Activated CD8-positive, alpha-beta memory T cell treated with anti-CD3 and anti-CD28 coated beads for 36 hours (primary cell): ENCODE measurements around the gene RELN. TPM values are rescaled to one million over a fixed set of nuclear protein-coding genes. Genes with fewer than 3 reads are reported as not detected.

Experiments
- CTCF ChIA-PET: fragments of 350-600 bp; sonication (Branson Sonifier 250); formaldehyde crosslinking; loops from one replicate; lab custom pipeline; 2021; ENCODE audit warnings: antibody characterized with exemption; lab: Charles Lee
- POLR2A ChIA-PET: fragments of 350-600 bp; sonication (Branson Sonifier 250); formaldehyde crosslinking; loops from one replicate; lab custom pipeline; 2021; ENCODE audit warnings: antibody characterized with exemption; lab: Charles Lee
- total RNA-seq, 2 experiments: library from RNA; stranded (reverse); gene quantifications; one replicate each; pipeline ENCODE4 v1.2.3, GENCODE V29; 2021

RELN gene
- total RNA-seq, 2 experiments from 2014 or later, result not detected

DNA sequence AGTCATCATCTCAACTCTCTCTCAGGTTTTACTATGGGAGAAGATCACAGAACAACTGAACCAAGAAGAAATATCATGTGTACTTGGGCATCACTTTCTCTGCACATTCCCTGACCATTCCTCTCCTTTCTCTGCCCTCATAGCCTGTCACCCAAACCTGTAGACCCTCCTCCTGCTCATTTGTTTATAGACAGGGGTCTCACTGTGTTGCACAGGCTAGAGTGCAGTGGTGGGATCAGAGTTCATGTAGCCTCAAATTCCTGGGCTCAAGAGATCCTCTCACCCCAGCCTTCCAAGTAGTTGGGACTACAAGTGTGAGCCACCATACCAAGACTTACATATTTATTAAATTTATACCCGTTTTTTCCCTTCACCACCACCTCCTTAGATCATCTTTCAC lies 282.7 kb downstream of the RELN start:
- ChIA-PET CTCF (no interaction called here), POLR2A (no interaction called here)

DNA sequence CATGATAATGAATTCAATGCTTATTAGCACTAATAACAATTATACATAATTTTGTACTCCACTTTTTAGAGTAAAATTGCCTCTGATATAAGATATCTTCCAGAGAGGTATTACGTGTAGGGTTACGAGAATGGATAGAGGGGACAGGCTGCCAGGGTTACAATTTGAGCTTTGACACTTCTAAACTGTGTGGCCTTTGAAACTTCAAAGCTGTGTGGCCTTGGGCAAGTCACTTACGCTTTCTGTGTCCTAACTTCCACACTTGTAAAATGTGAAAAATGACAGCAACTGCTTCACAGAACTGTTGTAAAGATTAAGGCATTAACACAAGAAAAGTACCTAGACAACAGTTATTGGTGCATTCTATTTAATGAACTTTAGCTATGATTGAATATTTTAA lies 283.9 kb downstream of the RELN start:
- POLR2A ChIA-PET, result no interaction called here

DNA sequence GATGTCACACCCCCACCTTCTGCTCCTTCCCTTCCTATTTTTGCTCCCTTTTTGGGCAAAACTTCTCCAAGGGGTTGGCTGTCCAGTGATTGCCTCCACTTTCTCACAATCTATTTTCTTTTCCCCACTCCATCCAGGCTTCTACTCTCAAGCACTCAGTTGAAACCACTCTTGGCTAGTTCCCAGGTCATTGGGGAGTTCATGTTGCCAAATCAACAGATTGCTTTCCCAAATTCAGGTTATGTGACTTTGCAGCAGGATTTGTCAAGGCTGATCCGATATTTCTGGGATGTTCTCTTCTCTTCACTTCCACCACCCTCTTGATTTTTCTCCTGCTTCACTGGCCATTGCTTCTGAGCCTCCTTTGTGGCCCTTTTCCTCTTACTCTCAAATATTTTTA lies 284.8 kb downstream of the RELN start:
- ChIA-PET CTCF (no interaction called here), POLR2A (no interaction called here)

More for the DNA sequence above, 283.9 kb downstream of the RELN start:
- CTCF ChIA-PET, result no interaction called here

DNA sequence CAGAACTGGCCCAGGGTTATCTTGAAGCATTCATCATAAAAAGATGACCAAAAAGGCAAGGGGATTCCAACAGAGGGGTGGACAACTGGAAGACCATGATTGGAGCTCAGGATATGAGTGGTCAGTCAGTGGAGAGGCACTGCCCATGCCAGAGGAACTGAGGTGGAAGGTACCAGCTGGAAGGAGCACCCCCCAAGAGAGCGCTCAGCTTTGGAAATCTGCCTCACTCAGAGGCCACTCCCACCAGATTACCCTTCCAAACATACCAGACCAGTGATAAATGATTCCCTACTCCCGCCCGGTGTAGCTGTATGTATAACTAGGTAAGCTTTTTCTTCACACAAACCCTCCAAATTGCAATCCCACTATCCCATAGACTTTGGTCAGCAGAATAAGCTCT lies 286.5 kb downstream of the RELN start:
- CTCF ChIA-PET, result no interaction called here

DNA sequence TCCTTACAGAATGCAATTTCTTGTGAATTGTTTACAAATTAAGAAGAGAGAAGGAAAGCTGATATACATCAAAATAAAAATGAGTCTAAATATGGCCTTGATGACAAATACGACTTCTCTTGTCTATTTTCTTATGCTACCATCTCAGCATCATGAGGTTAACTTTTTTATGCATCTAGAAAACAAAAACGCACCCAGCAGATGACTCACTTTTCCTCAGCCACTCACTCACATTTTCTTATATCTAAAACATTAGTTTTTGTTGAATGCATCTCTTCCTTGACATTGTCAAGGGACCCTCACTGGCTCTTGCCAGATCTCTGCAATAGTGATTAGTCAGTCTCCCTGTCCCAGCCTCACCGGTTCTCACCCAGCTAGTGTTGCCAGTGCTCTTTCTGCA lies 287.0 kb downstream of the RELN start:
- POLR2A ChIA-PET, result no interaction called here

More for the DNA sequence above, 286.5 kb downstream of the RELN start:
- POLR2A ChIA-PET, result no interaction called here

DNA sequence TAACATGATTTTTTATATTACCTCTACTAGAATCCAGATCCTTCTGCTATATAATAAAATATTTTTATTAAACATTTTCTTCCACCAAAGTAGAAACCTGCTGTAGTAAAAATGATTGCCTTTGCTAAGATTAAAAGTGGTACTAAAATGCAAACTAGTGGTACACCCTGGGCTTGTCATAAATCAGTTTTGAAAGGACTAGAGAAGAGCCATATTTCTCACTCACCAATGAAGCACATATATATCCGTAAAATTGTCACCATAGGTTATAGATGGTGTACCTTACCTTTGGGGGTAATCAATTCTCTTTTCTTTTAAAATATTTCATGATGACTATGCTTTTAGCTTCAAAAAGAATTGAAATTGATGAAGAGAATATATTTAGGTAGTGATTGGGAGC lies 290.4 kb downstream of the RELN start:
- ChIA-PET POLR2A (no interaction called here), CTCF (no interaction called here)

More for the DNA sequence above, 287.0 kb downstream of the RELN start:
- CTCF ChIA-PET, result no interaction called here

DNA sequence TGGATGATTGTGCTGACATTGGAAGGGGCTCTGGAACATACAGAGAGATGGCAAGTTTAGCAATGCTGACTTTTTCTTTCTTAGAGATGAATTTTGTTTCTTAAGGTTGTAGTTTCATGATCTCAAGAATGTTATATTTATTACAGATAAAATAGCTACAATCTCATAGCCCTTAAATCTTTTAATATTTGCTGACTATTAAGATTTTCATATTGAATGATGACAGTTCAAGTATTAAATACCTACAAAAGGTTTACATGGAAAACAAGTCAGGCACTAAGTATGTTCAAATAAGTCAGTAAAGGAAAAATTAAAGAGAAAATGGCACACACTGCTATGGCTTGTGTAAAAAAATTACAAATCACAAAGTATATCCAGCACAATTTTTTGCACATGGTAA lies 291.4 kb downstream of the RELN start:
- POLR2A ChIA-PET, result no interaction called here
- CTCF ChIA-PET, result no interaction called here

DNA sequence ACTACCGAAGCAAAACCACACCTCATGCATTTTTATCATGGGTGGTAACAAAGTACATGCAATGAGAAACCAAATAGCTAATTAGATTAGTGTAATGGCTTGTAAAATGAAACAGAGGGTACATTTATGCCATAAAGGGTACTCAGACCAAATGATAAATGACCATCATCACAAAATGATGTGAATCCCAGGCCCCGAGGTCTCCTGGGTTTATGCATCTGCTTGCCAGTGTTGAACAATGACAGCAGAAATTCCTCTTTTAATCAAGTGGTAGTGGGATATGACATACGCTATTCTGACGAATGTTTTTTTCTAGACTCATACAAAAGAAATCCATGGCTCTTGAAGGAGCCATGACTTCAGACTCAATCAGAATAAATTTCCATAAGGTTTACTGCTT lies 293.9 kb downstream of the RELN start:
- POLR2A ChIA-PET, result no interaction called here
- CTCF ChIA-PET, result no interaction called here

DNA sequence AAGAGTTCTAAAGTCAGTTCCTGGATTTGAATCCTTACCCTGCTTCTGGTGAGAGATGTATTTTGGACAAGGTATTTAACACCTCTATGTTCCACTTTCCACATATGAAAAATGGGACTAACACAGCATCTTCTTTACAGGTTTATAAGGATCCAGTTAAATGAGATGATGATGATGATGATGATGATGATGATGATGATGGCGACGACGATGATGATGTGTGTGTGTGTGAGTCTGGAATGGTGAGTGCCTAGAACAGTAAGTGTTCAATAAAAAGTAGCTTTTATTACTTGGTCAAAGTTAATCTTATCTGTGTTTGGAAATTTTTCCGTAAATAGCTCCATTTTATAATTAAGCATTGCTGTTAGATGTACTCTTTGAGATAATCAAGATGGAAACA lies 295.2 kb downstream of the RELN start:
- ChIA-PET CTCF (no interaction called here), POLR2A (no interaction called here)

DNA sequence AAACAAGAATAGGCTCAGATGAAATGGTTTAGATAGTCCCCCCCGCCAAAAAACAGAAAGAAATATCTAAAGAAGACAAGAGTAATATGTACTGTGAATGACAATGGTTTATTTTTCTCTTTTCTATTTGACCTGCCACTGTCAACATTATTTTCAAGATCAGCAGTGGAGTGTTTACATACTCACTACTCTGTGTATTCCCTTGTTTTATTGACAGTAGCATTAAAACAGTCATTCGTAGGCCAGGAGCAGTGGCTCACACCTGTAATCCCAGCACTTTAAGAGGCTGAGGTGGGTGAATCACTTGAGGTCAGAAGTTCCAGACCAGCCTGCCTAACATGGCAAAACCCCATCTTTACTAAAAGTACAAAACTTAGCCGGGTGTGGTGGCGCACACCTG lies 298.2 kb downstream of the RELN start:
- CTCF ChIA-PET, result no interaction called here
- POLR2A ChIA-PET, result no interaction called here

DNA sequence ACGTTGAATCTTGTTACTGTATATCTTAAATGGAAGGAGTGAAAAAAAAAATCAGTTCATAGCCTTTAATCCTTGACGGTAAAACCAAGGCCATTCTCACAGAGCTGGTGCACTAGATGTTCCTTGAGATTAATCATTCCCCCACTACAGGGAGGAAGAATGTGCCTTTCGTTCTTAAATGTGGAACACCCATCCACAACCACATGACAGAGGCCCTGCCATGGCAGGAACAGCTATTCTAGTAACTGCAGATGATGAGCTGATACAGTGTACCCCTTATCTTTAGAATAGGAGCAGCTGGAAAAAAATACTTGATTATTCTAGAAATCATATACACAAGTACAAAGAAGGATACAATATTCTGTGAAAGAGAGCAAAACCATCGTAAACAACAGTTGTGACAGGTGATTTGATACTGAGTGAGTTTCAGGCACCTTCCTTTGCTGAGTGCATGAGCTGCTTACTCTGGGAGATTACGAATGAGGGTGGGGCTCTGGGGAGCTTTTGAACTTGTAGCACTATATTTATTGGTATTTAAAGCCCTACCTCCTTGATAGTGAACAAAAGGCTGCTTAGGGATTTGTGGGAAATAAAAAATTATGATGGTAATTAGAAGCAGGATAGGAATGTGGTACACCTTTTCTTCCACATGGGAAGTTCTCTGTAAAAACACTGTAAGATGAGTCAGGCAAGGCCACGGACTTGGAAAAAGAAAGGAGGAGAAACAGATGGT lies 299.1 kb downstream of the RELN start:
- POLR2A ChIA-PET, result no interaction called here

DNA sequence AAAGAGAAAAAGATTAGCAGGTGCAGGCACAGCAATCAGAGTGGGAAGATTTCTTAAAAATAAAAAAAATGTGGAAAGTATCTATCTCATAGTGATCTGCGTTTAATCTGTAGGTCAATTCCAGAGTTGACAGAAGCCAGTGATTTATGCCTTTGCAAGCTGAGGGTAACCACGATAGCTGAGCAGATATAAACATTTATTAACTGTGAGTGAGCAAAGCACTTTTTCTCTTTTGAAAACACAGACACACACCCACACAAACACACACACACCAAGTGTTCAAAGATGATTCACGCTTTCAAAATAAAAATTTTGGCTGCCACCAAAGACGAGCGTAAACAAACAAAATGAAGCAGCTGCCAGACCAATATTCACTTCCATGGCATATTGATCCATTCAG lies 300.2 kb downstream of the RELN start:
- CTCF ChIA-PET, result no interaction called here
- POLR2A ChIA-PET, result no interaction called here

More for the DNA sequence above, 299.1 kb downstream of the RELN start:
- CTCF ChIA-PET, result no interaction called here

DNA sequence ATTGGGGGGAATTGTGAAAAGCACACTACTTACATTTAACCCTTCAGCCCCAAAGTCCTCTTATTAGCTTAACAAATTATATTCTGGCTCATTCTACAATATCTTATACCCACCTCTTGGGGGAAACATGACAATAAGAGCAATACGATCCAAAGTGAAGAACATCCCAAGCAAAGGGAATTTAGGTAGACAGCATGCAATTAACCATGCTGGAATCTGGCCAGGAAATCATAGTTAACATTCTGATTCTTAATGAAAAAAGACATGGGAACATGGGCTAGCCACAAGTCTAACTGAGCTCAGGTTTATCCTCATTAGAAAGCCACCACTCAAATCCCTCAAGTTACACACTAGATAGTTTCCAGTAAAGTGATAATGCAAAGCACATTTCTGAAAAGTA lies 301.5 kb downstream of the RELN start:
- CTCF ChIA-PET, result no interaction called here
- POLR2A ChIA-PET, result no interaction called here

DNA sequence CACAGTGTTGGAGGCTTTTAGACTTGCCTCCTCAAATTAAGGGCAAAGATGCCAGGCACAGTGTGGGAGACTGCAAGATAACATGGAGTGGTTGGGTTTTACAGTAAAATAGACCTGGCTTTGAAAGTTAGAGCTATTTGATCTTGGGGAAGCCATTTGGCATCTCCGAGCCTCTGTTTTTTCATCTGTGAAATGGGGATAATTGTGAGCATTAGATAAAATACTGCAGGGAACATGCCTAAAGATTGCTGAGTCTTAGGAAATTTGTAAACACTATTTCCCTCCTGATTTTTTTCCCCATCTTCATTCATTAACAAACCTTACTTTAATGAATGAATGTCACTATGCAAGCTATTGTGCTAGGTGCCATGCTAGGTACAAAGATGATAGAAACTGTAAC lies 302.2 kb downstream of the RELN start:
- CTCF ChIA-PET, result no interaction called here
- POLR2A ChIA-PET, result no interaction called here

DNA sequence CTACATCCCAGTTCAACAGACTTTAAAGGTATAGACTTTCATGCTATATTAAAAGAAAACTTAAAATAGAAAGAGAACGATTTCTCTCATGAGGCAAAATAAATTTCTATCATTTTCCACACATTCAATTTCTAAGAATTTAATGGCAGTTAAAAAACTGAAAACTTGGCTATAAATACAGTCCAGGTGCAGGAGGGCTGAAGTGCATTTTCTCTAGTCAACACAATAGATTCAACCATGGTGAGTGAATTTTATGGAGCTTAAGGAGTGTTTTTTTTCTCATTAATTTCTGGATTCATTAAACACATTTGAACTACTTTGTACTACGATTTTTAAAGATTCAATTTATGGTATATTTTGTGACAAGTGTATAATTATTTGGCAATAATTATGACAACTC lies 302.7 kb downstream of the RELN start:
- ChIA-PET CTCF (no interaction called here), POLR2A (no interaction called here)

DNA sequence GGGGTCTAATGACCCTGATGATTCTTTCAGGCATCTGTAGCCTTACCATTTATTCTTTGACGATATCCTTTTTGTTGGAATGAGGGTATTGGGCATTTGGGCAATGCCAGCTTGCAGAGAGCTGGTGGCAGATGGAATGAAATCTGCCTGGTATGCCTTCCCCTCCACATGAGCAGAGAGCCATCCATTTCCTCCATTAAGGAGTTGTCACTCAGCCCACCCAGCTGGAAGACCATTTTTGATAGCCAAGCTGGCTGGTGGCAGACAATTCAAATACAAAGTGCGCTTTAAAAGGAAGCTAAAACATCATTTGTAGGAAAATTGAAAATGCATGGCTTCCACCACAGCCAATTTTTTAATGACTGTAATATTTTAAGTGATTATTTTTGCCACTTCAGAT lies 303.4 kb downstream of the RELN start:
- POLR2A ChIA-PET, result no interaction called here
- CTCF ChIA-PET, result no interaction called here

DNA sequence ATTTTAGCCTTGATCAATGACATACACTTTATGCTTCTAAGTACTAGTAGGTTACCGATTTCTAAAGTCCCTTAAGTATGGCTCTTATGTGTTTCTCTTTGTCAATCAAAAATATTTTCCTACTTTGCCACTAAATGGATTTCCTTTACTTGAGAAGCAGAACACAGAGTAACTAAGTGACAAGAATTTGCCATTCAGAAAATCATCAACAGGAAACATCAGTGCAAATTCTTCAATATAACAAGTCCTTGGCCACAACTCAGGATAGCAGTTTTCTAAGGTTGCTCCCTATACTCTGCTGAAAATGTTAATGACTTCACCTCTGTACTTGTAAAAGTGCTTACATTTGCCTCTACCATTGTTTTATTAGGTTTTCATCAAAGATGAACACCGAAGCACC lies 303.8 kb downstream of the RELN start:
- CTCF ChIA-PET, result no interaction called here
- POLR2A ChIA-PET, result no interaction called here

DNA sequence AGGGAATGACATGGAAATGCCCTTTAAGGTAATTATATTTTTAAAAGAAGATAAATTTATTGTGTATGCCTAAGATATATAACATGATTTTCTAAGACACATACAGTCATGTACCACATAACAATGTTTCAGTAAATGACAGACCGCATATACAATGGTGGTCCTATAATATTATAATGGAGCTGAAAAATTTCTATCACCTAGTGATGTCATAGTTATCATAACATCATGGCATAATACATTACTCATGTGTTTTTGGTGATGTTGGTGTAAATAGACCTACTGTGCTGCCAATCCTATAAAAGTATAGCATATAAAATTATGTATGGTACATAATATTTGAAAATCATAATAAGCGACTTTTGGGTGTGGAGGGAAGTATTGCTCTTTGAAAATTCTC lies 306.1 kb downstream of the RELN start:
- ChIA-PET CTCF (no interaction called here), POLR2A (no interaction called here)

DNA sequence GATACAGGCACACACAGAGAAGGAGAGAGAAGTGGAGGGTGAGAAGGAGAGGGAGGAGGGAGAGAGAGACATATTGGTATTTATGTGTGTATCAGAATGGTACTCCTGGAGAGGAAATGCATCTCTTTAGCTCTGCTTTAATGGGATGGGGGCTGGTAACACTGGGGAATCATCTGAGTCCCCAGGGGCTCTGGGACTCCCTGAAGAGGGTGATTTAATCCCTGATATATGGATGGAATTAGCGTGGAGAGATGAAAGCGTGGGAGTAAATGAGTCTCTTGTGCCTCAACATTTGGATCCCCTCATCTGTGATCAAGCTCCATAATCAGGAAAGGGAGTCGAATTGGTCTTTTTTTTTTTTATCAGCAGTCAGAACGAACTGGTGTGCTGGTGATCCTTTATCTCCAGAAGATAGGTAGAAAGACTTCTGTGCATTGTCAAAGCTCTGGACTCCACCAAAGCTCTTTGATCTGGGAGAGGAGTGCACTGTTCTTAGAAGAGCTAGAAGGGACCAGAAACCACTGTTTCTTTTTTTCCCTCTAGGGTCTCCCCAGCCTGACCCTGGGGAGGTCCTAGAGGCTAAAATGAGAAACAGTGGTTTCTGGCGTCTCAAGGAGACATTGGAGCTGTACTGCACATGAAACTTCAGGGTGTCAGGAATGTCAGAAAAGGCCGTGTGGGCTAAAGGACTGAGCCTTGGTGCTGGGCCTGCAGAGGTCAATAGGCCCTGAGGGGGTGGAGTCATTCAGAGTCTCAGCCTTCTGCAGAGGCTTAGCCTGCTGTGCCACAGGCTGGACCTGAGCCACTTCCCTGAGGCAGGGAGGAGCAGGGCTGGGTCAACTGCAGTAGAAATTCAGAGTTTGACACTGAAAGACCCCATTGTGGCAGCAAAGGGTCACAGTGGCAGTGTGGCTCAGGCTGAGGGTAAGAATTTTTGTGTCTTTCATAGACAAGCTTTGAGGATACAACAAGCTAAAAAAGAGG lies 309.0 kb downstream of the RELN start:
- POLR2A ChIA-PET, result no interaction called here
- CTCF ChIA-PET, result no interaction called here
